Ishikawa (cell line): ENCODE results near the gene SENP6.

Experiments used
- CREB1 ChIP-seq: IDR thresholded peaks from 2 replicates; pipeline ENCODE4 v1.6.1; 2012; ENCODE audit warnings: low read depth
- EP300 ChIP-seq: IDR thresholded peaks from 2 replicates; pipeline ENCODE4 v1.6.1; 2012; ENCODE audit warnings: borderline replicate concordance
- TAF1 ChIP-seq: IDR thresholded peaks from 2 replicates; pipeline ENCODE4 v1.6.1; 2012; ENCODE audit warnings: low read depth, mild to moderate bottlenecking
- YY1 ChIP-seq: IDR thresholded peaks from 2 replicates; pipeline ENCODE4 v1.6.1; 2012; ENCODE audit warnings: low read depth
- TF ChIP-seq, protein P1 (sequence below): IDR thresholded peaks from 2 replicates; pipeline ENCODE4 v1.6.1; 2012; ENCODE audit warnings: low read depth, mild to moderate bottlenecking

DNA sequence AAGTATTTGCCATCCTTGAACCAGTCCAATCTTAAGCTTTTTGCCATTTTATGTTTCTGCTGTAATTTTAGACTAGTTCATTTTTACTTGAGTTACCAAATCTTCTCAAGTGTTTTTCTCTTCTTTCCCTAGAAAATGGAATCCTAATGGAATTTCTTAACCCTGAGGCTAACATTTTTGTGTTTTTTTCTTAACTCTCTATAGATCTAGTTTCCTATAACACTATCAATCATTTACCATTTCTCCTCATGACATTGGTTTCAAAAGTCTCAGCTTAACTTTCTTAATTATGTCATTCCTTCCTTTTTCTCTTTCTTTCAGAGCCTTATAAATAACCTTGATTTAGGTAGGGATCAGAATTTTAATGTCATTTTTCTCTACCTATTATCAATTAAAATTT is 54.8 kb downstream of the SENP6 start:
- TF ChIP-seq EP300 = no peak
- no peak for TF ChIP-seq YY1
- TF ChIP-seq, protein P1, sequence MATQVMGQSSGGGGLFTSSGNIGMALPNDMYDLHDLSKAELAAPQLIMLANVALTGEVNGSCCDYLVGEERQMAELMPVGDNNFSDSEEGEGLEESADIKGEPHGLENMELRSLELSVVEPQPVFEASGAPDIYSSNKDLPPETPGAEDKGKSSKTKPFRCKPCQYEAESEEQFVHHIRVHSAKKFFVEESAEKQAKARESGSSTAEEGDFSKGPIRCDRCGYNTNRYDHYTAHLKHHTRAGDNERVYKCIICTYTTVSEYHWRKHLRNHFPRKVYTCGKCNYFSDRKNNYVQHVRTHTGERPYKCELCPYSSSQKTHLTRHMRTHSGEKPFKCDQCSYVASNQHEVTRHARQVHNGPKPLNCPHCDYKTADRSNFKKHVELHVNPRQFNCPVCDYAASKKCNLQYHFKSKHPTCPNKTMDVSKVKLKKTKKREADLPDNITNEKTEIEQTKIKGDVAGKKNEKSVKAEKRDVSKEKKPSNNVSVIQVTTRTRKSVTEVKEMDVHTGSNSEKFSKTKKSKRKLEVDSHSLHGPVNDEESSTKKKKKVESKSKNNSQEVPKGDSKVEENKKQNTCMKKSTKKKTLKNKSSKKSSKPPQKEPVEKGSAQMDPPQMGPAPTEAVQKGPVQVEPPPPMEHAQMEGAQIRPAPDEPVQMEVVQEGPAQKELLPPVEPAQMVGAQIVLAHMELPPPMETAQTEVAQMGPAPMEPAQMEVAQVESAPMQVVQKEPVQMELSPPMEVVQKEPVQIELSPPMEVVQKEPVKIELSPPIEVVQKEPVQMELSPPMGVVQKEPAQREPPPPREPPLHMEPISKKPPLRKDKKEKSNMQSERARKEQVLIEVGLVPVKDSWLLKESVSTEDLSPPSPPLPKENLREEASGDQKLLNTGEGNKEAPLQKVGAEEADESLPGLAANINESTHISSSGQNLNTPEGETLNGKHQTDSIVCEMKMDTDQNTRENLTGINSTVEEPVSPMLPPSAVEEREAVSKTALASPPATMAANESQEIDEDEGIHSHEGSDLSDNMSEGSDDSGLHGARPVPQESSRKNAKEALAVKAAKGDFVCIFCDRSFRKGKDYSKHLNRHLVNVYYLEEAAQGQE = no peak
- no peak for TF ChIP-seq TAF1
- TF ChIP-seq CREB1 = no peak
